ENCODE data around the gene FAM156A. TPM values are rescaled to one million over a fixed set of nuclear protein-coding genes. Genes with fewer than 3 reads are reported as not detected.

Gene FAM156A
- total RNA-seq, 1 experiment from 2014 or later, result 48.2 TPM

DNA sequence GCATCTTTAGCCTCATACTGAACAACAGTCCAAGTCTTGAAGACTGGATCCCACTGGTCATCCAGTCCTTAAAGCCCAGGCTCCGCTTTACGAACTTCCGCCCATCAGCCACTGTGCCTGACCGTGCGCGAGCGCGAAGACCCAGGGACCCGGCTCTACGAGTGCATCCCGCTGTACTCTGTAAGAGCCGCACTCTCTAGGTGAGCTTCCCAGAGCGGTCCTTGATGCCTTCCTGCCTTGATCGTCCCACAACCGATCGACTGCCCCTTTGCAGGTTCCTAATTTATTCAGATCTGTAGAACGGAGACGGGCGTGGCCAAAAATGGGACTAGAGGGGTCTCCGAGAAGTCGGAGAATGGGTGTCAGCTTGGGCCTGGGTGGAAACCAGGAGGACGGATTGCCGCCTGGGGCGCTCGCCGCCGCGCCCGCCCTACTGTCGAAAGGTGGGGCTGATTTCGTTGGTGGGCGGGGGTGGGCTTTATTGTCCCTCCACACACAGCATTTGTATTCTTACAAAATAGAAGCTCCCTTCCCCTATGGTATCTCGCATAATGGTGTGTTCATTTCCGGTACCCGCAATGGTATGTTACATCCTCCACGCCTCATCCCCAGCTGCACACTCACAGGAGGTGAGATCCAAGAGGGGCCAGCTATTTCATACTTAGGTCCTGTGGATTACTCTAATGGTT lies 42.3 kb upstream of the FAM156A start:
- Histone ChIP-seq H3K9me3 (ENCODE audit: low read depth, low read length, poor library complexity, severe bottlenecking) (no peaks in the 10 kb centered on the region), H3K4me3 (ENCODE audit: low read depth, low read length, poor library complexity, severe bottlenecking) (no peak overlapping the region), H3K27me3 (replicated peaks; ENCODE audit: insufficient read depth, low read depth, low read length, poor library complexity) (no peaks in the 10 kb centered on the region), H3K36me3 (ENCODE audit: insufficient read depth, low read length, poor library complexity, severe bottlenecking) (no peaks in the 10 kb centered on the region), H3K27ac (ENCODE audit: low read depth, low read length, poor library complexity, severe bottlenecking) (no peak overlapping the region), H3K4me1 (ENCODE audit: insufficient read depth, low read length, poor library complexity, severe bottlenecking) (no peaks in the 10 kb centered on the region)
- intact Hi-C loops (cut with micrococcal nuclease; ENCODE audit: unreplicated experiment), result no loop called here
- CTCF ChIA-PET, result no interaction called here
- TF ChIP-seq, protein P1, sequence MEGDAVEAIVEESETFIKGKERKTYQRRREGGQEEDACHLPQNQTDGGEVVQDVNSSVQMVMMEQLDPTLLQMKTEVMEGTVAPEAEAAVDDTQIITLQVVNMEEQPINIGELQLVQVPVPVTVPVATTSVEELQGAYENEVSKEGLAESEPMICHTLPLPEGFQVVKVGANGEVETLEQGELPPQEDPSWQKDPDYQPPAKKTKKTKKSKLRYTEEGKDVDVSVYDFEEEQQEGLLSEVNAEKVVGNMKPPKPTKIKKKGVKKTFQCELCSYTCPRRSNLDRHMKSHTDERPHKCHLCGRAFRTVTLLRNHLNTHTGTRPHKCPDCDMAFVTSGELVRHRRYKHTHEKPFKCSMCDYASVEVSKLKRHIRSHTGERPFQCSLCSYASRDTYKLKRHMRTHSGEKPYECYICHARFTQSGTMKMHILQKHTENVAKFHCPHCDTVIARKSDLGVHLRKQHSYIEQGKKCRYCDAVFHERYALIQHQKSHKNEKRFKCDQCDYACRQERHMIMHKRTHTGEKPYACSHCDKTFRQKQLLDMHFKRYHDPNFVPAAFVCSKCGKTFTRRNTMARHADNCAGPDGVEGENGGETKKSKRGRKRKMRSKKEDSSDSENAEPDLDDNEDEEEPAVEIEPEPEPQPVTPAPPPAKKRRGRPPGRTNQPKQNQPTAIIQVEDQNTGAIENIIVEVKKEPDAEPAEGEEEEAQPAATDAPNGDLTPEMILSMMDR (conservative IDR thresholded peaks at IDR 0.05; ENCODE audit: low read depth, low read length), result no peak
- TF ChIP-seq EZH2 (IDR thresholded peaks at IDR 0.05; ENCODE audit: borderline replicate concordance, low read depth, low read length, poor library complexity, severe bottlenecking), result no peak
- DNase-seq (ENCODE audit: low spot score), result no peak
- no TSS peak for BruUV-seq (replicated peaks)
- POLR2A ChIA-PET (ENCODE audit: low non-redundant PET), result no interaction called here

DNA sequence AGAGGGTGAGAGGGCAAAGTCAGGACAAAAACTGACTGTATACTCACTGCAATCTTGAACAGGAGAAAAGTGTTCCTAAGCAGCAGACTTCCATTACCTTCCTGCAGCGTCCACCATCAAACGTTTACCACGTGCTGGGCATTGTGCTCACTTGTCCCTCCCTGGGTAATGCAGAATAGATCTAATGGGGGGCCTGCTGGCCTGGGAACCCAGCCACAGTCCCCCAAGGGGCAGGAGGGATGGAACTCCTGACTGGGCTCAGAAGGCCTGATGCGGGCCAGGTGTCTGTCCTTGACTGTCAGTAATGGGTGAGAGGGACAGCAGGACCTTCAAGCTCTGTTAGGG lies 37.6 kb upstream of the FAM156A start:
- no TSS peak for BruUV-seq (replicated peaks)
- Histone ChIP-seq H3K27me3 (replicated peaks; ENCODE audit: insufficient read depth, low read depth, low read length, poor library complexity) (no peaks in the 10 kb centered on the region), H3K4me1 (ENCODE audit: insufficient read depth, low read length, poor library complexity, severe bottlenecking) (no peaks in the 10 kb centered on the region), H3K4me3 (ENCODE audit: low read depth, low read length, poor library complexity, severe bottlenecking) (peak overlapping the region; percentile 77), H3K27ac (ENCODE audit: low read depth, low read length, poor library complexity, severe bottlenecking) (peak overlapping the region; percentile 95), H3K36me3 (ENCODE audit: insufficient read depth, low read length, poor library complexity, severe bottlenecking) (no peaks in the 10 kb centered on the region), H3K9me3 (ENCODE audit: low read depth, low read length, poor library complexity, severe bottlenecking) (no peaks in the 10 kb centered on the region)
- intact Hi-C loops (cut with micrococcal nuclease; ENCODE audit: unreplicated experiment), result loop anchor here (1.0 kb wide), 1 partner anchor 97 kb away; no protein-coding TSS in a partner anchor
- DNase-seq (ENCODE audit: low spot score), result no peak
- ChIA-PET POLR2A (ENCODE audit: low non-redundant PET) (interaction anchor here (0.5 to 0.6 kb wide), 2 partner anchors 13 to 146 kb away, joined by 3 to 4 read pairs; no protein-coding TSS in a partner anchor), CTCF (interaction anchor here (0.7 kb wide), 1 partner anchor 13 kb away, joined by 3 read pairs; no protein-coding TSS in a partner anchor)
- TF ChIP-seq, protein P1 (conservative IDR thresholded peaks at IDR 0.05; ENCODE audit: low read depth, low read length), result no peak; the same call in 1 of the 2 replicates
- TF ChIP-seq EZH2 (IDR thresholded peaks at IDR 0.05; ENCODE audit: borderline replicate concordance, low read depth, low read length, poor library complexity, severe bottlenecking), result no peak

DNA sequence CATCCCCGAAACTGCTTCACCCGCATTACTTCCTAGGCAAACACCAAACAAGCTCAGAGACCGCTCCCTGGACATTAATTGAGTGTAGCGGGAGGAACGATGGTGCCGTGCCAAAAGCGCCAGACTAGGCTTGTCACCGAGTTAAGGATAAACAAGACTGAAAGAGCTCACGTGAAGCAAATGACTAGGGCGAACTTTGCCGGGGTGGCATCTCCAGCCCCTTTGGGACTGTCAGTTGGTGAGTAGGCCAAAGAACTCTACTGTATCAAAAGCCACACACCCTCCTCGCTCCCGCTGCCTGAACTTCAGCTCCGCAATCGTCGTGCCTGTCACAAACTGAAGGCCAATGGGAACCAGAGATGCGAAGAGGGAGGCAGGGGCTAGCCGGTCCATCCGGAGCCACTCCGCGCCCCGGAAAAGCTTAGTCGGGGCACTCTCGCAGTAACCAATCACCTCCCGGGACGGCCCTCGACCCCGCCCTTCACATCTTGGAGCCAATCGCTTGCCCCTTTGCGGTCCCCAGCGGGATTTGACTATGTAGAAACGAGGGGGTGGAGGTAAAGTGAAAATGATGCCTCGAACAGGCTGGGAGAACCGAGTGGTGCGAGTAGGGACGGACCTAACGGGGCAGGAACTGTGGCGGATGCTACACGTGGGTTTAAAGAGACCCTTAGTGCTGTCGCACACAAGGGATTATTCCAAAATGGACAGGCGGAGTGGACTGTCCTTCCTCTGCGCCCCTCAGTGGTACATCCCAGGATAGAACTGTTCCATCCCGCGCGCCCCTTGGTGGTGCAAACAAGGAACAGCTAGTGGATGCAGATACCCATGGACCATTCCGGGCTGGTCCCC lies 37.0 kb upstream of the FAM156A start:
- no peaks in the 10 kb centered on the region for H3K36me3 ChIP-seq (ENCODE audit: insufficient read depth, low read length, poor library complexity, severe bottlenecking)
- CTCF ChIA-PET, result interaction anchor here (0.8 kb wide), 1 partner anchor 15 kb away, joined by 3 read pairs; no protein-coding TSS in a partner anchor
- H3K9me3 ChIP-seq (ENCODE audit: low read depth, low read length, poor library complexity, severe bottlenecking), result no peaks in the 10 kb centered on the region
- POLR2A ChIA-PET (ENCODE audit: low non-redundant PET), result interaction anchor here (0.5 to 0.6 kb wide), 2 partner anchors 12 to 146 kb away, joined by 3 to 4 read pairs; no protein-coding TSS in a partner anchor
- peak; percentile 97 for DNase-seq (ENCODE audit: low spot score)
- H3K27me3 ChIP-seq (replicated peaks; ENCODE audit: insufficient read depth, low read depth, low read length, poor library complexity), result no peaks in the 10 kb centered on the region
- H3K27ac ChIP-seq (ENCODE audit: low read depth, low read length, poor library complexity, severe bottlenecking), result peak overlapping the region; percentile 95
- no peak for TF ChIP-seq EZH2 (IDR thresholded peaks at IDR 0.05; ENCODE audit: borderline replicate concordance, low read depth, low read length, poor library complexity, severe bottlenecking)
- TF ChIP-seq, protein P1 (conservative IDR thresholded peaks at IDR 0.05; ENCODE audit: low read depth, low read length), result peak; percentile 63
- H3K4me3 ChIP-seq (ENCODE audit: low read depth, low read length, poor library complexity, severe bottlenecking), result peak overlapping the region; percentile 77
- intact Hi-C loops (cut with micrococcal nuclease; ENCODE audit: unreplicated experiment), result loop anchor here (1.0 kb wide), 1 partner anchor 98 kb away; no protein-coding TSS in a partner anchor
- BruUV-seq (replicated peaks), result no TSS peak
- H3K4me1 ChIP-seq (ENCODE audit: insufficient read depth, low read length, poor library complexity, severe bottlenecking), result no peaks in the 10 kb centered on the region
